T-helper 2 cell (primary cell): ENCODE data around the gene NBEAL2.

ENCODE experiments used
- DNase-seq, 5 experiments: peaks; one replicate each; pipeline versions ENCODE4 v3.0.0 to v3.0.0-alpha.2; 2012 to 2022

NBEAL2 gene

DNA sequence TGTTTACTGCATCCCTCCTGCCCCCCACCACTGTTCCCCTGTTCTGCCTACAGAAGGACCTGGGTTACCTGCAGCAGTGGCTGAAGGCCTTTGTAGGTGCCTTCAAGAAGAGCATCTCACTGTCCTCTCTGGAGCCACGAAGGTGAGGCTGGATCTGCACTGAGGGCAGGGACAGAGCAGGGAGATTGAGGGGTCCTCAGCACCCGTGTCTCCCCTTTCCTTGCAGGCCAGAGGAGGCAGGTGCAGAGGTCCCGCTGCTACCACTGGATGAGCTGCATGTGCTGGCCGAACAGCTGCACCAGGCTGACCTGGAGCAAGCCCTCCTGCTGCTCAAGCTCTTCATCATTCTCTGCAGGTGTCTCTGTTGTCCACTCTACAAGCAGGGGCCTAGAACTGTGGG is 9.2 kb downstream of the NBEAL2 start:
- no peak for DNase-seq

DNA sequence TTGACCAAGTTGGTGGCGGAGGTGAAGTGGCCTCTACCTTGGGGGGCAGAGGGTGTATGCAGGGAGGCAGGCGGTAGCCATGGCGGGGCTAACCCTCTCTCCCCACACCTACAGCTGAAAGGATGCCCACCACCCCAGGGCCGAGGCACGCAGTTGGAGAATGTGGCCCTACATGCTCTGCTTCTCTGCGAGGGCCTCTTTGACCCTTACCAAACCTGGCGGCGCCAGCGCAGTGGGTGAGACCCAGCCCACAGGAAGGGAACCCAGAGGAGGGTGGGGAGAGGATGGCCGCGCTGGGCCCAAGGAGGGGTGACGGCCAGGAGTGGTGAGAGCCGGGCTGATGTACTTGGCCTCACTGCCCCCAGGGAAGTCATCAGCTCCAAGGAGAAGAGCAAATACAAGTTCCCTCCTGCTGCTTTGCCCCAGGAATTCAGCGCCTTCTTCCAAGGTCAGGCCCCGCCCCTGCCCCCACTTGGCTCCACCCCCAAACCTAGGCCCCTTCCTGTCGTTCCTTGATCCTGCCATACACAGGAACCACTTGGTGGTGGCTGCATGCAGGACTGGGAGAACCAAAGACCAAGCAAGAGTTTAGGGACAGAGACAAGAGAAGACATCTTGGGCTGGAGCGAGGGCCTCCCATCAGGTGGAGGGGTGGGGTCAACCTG is 9.8 kb downstream of the NBEAL2 start:
- DNase-seq, result no peak

DNA sequence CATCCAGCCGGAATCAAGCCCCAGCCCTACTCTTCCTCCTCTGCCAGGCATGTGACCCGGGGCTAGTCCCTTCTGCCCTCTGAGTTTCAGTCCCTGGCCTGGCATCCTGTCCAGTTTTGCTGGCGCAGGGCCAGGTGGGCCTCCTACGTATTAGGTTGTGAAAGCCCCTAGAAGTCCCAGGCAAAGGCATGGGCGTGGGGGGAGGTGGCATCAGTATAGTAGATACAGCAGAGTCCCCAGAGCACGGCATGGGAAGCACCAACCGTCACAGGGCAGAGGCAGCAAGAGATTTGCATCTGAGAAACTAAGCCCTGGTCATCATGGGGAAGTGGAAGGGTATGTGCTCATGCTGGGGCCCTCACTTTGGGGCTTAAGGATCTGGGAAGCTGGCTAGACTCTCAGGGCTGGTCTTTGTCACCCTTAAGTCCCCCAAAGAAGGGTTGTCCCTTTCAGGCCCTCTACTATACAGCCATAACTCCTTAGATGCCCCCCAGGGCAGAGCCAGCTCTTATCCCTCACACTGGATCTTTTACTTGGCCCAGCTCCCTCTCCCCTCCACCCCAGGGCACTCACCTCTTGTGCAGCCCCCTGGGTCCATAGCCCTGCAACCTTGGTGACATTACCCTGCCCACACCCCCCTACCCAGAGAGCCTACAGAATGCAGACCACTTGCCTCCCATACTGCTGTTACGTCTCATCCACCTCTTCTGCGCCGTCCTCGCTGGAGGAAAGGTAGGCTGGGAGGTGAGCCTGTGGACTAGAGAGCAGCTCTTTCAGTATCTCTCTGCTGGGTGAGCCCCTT is 11.3 kb downstream of the NBEAL2 start:
- no peak for DNase-seq

DNA sequence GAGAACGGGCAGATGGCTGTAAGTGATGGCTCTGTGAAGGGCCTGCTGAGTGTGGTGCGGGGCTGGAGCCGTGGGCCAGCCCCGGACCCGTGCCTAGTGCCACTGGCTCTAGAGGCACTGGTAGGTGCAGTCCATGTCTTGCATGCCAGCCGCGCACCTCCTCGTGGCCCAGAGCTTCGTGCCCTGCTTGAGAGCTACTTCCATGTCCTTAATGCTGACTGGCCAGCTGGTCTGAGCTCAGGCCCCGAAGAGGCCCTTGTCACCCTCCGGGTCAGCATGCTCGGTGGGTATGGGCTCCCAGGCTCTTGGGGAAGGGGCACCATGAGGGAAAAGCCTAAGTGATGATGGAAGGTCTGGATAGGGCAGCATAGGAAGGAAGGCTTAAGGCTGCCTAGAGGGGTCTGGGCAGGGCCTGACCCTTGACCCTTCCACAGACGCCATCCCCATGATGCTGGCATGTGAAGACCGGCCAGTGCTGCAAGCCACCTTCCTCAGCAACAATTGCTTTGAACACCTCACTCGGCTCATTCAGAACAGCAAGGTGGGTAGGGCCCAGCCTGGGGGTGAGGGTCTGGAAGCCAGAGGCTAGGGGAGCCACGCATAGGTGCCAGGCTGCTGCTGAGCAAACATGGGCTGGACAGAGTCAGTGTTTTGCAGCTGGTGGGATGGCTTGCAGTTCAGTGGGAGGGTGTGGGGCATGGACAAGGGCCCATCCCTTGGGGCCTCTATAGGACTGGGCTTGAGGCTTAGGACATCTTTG is 12.1 kb downstream of the NBEAL2 start:
- DNase-seq, result no peak

DNA sequence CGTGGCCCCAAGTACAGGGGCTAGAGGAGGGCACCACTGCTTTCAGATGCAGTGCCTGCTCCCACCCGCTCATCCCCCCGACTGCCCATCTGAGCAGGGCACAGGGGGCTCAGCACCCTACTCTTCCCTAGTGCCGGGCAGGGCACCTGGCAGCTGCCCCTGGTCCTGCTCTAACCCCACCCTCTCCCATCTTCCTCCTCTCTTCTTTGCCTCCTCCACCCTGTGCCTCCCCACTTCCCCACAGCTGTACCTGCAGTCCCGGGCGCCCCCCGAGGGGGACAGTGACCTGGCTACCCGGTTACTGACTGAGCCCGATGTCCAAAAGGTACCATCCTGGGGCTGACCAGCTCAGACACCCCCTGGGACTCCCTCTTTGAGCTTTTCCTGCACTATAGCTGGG is 12.8 kb downstream of the NBEAL2 start:
- DNase-seq, result no peak

DNA sequence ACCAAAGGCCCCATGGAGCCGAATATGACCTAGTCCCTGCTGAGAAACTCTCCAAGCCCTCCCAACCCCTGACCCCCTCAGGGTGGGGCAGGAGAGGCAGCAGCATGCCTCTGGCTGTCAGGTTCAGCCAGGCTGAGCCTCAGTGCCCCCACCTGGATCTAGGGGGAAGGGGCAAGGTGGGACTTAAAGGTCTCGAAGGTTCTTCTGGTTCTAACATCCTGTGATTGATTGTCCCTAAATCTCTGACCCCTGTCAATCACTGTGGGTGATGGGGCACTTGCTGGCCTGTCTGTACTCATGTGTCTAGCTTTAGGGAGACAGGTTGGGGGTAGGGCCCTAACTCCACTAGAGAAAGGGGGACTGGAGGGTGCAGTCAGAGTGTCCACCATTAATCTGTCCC is 13.8 kb downstream of the NBEAL2 start:
- DNase-seq, result no peak

DNA sequence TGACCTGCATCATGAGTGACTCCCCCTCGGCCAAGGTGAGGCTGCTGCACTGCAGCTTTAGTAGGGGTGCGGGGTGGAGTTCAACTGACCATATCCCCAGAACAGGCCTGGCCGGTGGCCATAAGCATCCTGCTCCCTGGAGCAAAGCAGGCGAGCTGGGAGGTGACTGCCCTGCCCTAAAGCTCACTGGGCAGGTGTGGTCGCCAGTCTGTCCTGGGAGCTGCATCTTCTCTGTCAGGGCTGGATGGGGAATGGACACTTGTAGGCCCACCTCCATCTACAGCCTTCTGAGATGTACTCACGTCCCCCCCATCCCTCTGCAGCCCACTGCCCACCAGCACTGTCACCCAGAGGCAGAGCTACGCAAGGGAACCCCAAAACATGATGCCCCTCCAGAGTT is 14.5 kb downstream of the NBEAL2 start:
- DNase-seq, result no peak

DNA sequence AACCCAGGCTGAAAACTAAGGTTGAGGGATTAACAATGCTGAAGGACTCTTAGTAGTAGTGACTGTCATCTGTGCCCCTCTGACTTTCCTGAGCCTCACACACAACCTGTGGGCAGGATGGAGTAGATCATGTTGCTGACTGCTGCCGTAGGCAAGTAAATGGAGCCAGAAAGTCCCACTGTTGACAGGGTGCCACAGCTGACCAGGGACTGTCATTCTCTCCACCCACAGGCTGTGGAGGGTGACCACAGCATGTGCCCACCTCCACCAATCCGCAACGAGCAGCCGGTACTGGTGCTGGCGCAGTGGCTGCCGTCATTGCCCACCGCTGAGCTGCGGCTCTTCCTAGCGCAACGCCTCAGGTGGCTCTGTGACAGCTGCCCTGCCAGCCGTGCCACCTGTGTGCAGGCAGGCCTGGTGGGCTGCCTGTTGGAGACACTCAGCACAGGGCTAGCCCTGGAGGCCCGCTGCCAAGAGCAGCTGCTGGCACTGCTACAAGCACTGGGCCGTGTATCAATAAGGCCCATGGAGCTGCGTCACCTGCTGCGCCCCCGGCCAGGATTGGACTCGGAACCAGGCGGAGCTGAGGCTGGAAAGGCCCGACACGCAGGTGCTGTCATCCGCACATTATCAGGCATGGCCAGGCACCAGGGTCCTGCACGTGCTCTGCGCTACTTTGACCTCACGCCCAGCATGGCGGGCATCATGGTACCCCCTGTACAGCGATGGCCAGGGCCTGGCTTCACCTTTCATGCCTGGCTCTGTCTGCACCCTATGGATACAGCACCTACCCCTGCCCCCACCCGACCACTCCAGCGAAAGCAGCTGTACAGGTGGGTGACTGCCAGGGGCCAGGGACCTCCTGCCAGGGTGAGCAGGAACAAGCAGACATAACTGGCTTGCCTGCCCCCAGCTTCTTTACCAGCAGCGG is 15.6 kb downstream of the NBEAL2 start:
- DNase-seq, result no peak

DNA sequence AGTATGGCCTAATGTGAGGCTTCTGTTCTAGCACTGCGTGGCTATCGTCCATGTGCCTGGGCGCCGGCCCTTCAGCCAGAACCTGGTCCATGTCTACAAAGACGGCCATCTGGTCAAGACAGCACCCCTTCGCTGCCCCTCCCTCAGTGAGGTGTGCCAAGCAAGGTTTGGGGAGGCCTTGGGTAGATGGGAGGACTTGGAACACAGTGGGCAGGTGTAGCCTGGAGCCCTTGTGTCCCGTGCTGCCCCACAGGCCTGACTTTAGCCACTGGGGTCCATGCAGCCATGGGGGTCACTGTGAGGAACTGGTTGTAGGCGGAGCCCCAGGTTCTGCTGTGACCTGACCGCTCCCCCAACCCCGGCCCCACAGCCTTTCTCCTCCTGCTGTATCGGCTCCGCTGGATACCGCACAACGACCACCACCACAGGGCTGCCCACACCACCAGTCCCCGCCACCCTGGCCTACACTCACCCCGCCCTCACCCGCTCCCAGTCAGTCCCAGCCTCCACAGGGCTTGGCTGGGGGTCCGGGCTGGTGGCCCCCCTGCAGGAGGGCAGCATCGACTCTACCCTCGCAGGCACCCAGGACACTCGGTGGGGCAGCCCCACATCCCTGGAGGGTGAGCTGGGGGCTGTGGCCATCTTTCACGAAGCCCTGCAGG is 16.6 kb downstream of the NBEAL2 start:
- no peak for DNase-seq

DNA sequence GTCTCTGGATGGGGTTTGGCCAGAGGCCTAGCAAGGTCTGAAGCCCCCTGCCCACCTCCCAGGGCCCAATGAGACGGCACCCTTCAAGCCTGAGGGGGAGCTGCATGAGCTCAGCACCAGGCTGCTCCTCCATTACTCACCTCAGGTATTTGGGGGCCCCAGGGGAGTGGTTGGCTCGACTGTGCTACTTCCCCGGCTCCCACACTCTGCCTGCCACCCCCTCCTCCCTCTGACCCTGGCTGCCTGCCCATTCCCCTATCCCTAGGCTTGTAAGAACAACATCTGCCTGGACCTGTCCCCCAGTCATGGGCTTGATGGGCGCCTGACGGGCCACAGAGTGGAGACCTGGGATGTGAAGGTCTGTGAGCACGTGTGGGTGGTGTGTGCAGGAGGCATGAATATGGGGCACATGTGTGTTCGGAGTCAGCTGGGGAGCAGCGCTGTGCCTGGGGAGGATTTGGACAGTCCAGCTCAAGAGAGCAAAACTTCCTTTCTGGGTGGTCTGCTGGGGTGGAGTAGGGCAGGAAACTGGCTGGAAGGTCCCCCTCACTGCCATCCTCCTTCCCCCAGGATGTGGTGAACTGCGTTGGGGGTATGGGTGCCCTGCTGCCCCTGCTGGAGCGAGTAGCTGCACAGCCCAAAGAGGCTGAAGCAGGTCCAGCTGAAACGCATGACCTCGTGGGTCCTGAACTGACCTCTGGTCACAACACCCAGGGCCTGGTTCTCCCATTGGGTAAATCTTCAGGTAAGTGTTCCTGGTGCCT is 17.4 kb downstream of the NBEAL2 start:
- DNase-seq, result no peak

DNA sequence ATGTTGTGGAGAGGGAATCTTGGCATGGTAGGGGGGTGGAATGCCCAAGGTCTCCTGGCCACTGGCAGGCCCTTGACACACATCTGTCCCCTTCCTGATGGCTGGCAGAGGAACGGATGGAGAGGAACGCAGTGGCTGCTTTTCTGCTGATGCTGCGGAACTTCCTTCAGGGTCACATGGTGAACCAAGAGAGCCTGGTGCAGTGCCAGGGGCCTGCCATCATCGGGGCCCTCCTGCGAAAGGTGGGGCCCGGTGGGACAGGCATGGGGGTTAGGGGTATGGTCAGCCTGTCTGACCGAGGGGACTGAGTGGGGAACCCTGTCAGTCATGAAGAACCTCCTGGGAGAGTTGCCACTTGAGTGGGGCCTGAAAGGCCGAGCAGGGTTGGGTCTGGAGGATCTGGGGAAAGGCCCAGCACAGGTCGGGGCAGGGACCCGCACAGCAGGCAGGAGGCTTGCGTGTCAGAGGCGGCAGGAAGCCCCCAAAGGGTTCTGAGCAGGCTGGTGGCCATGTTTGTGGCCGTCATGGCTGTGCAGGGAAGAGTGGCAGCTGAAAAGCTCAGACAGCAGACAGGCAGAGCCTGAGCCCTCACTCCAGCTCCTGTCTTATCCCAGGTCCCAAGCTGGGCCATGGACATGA is 18.1 kb downstream of the NBEAL2 start:
- no peak for DNase-seq

DNA sequence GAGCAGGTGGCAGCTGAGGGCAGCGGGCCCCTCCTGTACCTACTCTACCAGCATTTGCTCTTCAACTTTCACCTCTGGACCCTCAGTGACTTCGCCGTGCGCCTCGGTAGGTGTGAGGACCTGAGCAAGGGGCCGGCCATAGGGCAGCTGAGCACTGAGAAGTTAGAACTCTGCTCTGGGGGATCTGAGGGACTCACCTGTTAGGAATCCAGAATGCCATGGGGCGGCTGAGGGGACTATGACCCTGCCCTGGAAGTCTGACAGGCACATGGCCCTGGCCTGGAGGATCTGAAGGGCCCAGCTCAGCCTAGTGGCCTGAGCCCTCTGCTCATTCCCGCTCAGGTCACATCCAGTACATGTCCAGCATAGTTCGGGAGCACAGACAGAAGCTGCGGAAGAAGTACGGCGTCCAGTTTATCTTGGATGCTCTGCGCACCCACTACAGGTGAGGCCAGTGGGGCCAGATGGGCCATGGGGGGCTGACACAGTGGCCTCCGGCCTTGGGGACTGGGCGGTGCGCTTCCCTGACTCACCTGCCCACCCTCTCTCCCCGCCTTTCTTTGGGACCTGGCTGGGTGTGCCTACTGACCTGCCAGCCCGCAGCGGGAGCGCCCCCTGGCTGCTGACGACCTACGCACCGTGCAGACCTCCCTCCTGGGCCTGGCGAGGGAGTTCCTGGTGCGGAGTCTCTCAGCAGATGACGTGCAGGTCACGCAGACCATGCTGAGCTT is 18.8 kb downstream of the NBEAL2 start:
- peak; percentile 44 to 69 (median 57) for DNase-seq

DNA sequence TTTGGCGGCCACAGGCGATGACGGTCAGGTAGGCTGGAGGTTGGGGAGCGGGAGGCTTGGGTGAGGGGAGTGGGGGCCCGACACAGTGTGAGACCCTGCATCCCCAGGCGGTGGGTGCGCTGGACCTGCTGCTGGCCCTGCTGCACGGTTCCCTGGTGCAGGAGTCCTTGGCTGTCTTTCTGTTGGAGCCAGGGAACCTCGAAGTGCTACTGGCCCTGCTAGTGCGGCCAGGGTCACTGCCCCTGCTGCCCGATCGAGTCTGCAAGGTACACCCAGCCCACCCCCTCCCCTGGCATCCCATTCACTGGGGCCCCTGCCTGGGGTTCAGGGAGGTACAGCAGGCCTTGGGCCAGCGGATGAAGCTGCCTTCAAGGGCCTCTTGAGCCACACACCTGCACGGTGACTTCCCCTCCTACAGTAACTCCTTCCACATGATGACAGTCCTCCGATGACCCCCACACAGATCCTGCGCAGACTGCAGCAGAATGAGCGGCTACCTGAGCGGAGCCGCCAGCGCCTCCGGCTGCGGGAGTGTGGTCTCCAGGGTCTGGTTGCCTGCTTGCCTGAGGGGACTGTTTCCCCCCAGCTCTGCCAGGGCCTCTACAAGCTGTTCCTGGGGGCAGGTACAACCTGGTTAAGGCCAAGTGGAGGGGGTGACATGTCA is 19.5 kb downstream of the NBEAL2 start:
- DNase-seq, result no peak

DNA sequence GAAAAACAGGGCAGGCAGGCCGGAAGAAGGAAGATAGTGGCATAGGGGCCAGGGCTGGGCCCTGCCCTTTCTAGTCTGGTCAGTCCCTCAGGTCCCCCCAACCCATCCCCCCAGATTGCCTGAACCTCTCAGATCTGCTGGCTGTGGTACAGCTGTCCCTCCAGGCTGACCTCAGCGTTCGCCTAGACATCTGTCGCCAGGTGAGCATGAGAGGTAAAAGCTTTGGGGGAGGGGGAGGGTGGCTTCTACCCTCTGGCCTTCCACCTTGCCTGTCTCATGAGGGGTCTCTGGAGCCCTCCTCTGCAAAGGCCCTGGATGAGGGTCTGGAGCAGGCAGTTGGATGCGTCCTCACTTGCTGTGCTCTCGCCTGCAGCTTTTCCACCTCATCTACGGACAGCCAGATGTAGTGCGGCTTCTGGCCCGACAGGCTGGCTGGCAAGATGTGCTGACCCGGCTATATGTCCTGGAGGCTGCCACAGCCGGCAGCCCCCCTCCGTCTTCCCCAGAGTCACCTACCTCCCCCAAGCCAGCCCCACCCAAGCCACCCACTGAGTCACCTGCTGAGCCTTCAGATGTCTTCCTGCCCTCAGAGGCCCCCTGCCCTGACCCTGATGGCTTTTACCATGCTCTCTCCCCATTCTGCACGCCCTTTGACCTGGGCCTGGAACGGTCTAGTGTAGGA is 20.2 kb downstream of the NBEAL2 start:
- no peak for DNase-seq

DNA sequence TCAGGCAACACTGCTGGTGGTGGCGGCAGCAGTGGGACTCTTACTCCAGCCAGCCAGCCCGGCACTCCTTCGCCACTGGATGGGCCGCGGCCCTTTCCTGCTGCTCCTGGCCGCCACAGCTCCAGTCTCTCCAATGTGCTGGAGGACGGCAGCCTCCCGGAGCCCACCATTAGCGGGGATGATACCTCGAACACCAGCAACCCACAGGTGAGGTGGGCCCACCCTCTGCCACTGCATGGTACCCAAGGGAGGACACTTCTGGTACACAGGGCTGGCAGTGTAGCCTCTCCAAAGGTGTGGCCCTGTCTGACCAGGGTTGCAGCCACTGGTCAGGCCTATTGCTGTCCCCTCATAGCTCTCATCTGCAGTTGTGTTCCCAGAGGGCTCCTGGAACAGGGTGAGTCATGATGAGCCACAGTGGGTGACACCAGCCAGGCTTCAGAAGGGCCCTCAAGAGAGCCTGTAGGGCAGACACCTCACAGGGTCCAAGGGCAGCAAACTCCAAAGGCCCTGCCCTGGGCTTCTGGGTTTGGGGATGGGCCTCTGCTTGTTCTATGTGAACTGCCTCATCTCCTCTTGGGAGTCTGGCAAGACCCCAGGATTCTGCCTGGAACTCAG is 20.8 kb downstream of the NBEAL2 start:
- peak in 1 of 5 experiments; percentile 0 for DNase-seq

DNA sequence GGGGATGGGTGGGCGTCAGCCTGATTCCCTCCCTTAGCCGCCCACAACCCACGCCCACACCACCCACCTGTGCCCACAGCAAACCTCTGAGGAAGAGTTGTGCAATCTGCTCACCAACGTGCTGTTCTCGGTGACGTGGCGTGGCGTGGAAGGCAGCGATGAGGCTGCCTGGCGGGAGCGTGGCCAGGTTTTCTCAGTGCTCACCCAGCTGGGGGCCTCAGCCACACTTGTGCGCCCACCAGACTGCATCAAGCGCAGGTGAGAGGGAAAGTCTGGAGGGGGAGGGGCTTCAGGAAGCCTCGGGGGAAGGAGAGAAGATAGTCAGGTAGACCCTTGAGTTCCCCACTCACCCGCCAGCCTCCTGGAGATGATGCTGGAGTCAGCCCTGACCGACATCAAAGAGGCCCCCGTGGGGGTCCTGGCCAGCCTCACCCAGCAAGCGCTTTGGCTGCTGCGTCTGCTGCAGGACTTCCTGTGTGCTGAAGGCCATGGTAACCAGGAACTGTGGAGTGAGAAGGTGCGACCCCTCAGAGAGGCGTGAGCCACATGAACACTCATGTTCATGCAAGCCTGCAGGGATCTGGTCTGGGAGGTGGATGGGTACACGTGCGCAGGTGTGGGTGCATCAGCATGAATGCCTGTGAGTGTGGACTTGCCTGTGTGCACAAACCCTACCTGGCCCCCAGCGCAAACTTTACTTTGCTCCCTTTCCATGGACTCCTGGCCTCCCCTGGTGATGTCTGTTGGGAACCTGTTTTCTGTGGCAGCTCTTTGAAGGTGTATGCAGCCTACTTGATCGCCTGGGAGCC is 21.7 kb downstream of the NBEAL2 start:
- peak in 2 of 5 experiments; percentile 2 to 35 for DNase-seq

DNA sequence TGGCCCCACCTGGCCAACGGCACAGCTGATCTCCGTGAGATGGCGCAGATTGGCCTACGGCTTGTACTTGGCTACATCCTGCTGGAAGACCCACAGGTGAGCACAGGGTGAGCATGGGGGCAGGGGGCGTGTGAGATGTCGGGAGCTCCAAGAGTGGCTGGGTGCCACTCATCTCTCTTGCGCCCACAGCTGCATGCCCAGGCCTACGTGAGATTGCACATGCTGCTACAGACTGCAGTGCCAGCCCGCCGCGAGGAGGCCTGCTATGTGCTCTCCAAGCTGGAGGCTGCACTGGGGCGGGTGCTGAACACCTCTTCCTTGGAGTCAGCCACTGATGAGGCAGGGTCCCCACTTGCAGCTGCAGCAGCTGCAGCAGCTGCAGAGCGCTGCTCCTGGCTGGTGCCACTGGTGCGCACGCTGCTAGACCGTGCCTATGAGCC is 22.3 kb downstream of the NBEAL2 start:
- DNase-seq, result no peak
